Endothelial cell of umbilical vein (primary cell): Measurements from ENCODE around the gene ADAM22. TPM values are rescaled to one million over a fixed set of nuclear protein-coding genes. Genes with fewer than 3 reads are reported as not detected.

Source experiments
- BruUV-seq: library from RNA; stranded (reverse); fragments of 400-500 nt; replicated peaks from 2 replicates; lab custom pipeline; 2021; lab: Mats Ljungman, UMichigan
- CTCF ChIA-PET: fragments of 300-600, 350-600 bp; sonication (Branson Sonifier 250); formaldehyde crosslinking; loops from one replicate; lab custom pipeline; 2021; ENCODE audit warnings: antibody characterized with exemption, inconsistent platforms; lab: Charles Lee
- POLR2A ChIA-PET: fragments of 300-600, 350-600 bp; sonication (Branson Sonifier 250); formaldehyde crosslinking; loops from one replicate; lab custom pipeline; 2021; ENCODE audit warnings: antibody characterized with exemption, inconsistent platforms; lab: Charles Lee
- DNase-seq: peaks from one replicate; pipeline ENCODE4 v3.0.0-alpha.2; 2011; ENCODE audit warnings: low read depth, low spot score
- FAIRE-seq: peaks from 2 replicates; lab custom pipeline; 2011; peaks lifted over from hg19 to GRCh38; lab: Jason Lieb, UNC
- H2AFZ ChIP-seq: 2 replicates; pipeline ENCODE4 v1.6.0; 2012; ENCODE audit warnings: low read depth, low read length, control low read depth, inconsistent platforms
- H3K27ac ChIP-seq: 2 replicates; pipeline ENCODE4 v1.5.1; 2011; ENCODE audit warnings: low read depth, mild to moderate bottlenecking, control low read depth, low read length, moderate library complexity; ENCODE audit not compliant: insufficient read depth
- H3K27me3 ChIP-seq, 2 experiments: 2 replicates each; pipeline versions ENCODE4 v1.6.0 to v1.6.1; 2011; ENCODE audit warnings: low read length in 2 of 2, mixed read lengths in 1 of 2; ENCODE audit not compliant: control insufficient read depth in 2 of 2, insufficient read depth in 2 of 2
- H3K36me3 ChIP-seq, 2 experiments: 2 replicates in 1 of 2; 3 replicates in 1 of 2; pipeline ENCODE4 v1.5.1; 2011; ENCODE audit warnings: low read length in 2 of 2, mild to moderate bottlenecking in 1 of 2, moderate library complexity in 1 of 2; ENCODE audit not compliant: control insufficient read depth in 2 of 2, insufficient read depth in 2 of 2; ENCODE audit errors: extremely low read depth in 1 of 2
- H3K4me1 ChIP-seq: 3 replicates; pipeline ENCODE4 v1.5.1; 2011; ENCODE audit warnings: mild to moderate bottlenecking, low read length; ENCODE audit not compliant: control insufficient read depth, insufficient read depth; ENCODE audit errors: extremely low read depth
- H3K4me2 ChIP-seq: 2 replicates; pipeline ENCODE4 v1.6.1; 2011; ENCODE audit warnings: low read length, control low read depth, mixed read lengths; ENCODE audit not compliant: insufficient read depth
- H3K4me3 ChIP-seq, 3 experiments: fragments of 200-600 bp in 1 of 3; sonication (generic), shearing (Covaris generic) in 1 of 3; replicated peaks in 1 of 3; 2 replicates each; pipeline ENCODE4 v1.5.1; 2011 to 2016; ENCODE audit warnings: control low read depth in 3 of 3, low read length in 3 of 3, mild to moderate bottlenecking in 2 of 3, inconsistent platforms in 1 of 3, low read depth in 1 of 3, moderate library complexity in 1 of 3; ENCODE audit not compliant: insufficient read depth in 1 of 3
- H3K79me2 ChIP-seq: 2 replicates; pipeline ENCODE4 v1.6.0; 2012; ENCODE audit warnings: low read length, inconsistent platforms; ENCODE audit not compliant: control insufficient read depth, insufficient read depth
- H3K9ac ChIP-seq: replicated peaks from 2 replicates; pipeline ENCODE3; 2011; ENCODE audit warnings: low read length, control low read depth; ENCODE audit not compliant: insufficient read depth; ENCODE audit errors: extremely low read depth
- H3K9me1 ChIP-seq: replicated peaks from 3 replicates; pipeline ENCODE4 v1.6.0; 2011; ENCODE audit warnings: mild to moderate bottlenecking, low read length; ENCODE audit not compliant: control insufficient read depth, insufficient read depth; ENCODE audit errors: extremely low read depth
- H3K9me3 ChIP-seq: replicated peaks from 2 replicates; pipeline ENCODE4 v1.5.1; 2012; ENCODE audit warnings: low read length, inconsistent platforms; ENCODE audit not compliant: control insufficient read depth, insufficient read depth
- H4K20me1 ChIP-seq: replicated peaks from 2 replicates; pipeline ENCODE3; 2011; ENCODE audit warnings: mild to moderate bottlenecking, low read length; ENCODE audit not compliant: control insufficient read depth, insufficient read depth; ENCODE audit errors: extremely low read depth
- CTCF ChIP-seq, 2 donors: IDR thresholded peaks; 1 replicate in 1 of 2; 2 replicates in 1 of 2; pipeline ENCODE4 v1.5.1; 2011; ENCODE audit warnings: low read length in 2 of 2, mild to moderate bottlenecking in 2 of 2, moderate library complexity in 2 of 2, control low read depth in 1 of 2, inconsistent platforms in 1 of 2, low read depth in 1 of 2; ENCODE audit not compliant: insufficient read depth in 1 of 2; ENCODE audit errors: extremely low read depth in 1 of 2
- EZH2 ChIP-seq: IDR thresholded peaks from 2 replicates; pipeline ENCODE4 v1.6.1; 2012; ENCODE audit warnings: borderline replicate concordance, low read depth, mild to moderate bottlenecking, moderate library complexity, low read length, inconsistent platforms; ENCODE audit not compliant: severe bottlenecking
- FOS ChIP-seq: IDR thresholded peaks from 2 replicates; pipeline ENCODE4 v1.6.1; 2011; ENCODE audit warnings: mild to moderate bottlenecking, low read length, moderate library complexity, borderline replicate concordance; ENCODE audit not compliant: insufficient read depth
- GATA2 ChIP-seq: IDR thresholded peaks from 2 replicates; pipeline ENCODE4 v1.7.0; 2011; ENCODE audit warnings: low read depth, mild to moderate bottlenecking, moderate library complexity, mixed read lengths, low read length; ENCODE audit not compliant: insufficient read length, insufficient read depth
- JUN ChIP-seq: IDR thresholded peaks from 2 replicates; pipeline ENCODE4 v1.6.1; 2011; ENCODE audit warnings: borderline replicate concordance, low read depth; ENCODE audit not compliant: insufficient read length, insufficient read depth
- MAX ChIP-seq: IDR thresholded peaks from 2 replicates; pipeline ENCODE4 v1.6.1; 2011; ENCODE audit not compliant: insufficient read depth, insufficient read length
- MYC ChIP-seq: IDR thresholded peaks from one replicate; pipeline ENCODE4 v1.6.1; 2011; ENCODE audit warnings: mild to moderate bottlenecking, low read depth, low read length
- POLR2A ChIP-seq: IDR thresholded peaks from 2 replicates; pipeline ENCODE4 v1.6.1; 2012; ENCODE audit warnings: low read depth, mild to moderate bottlenecking, control low read depth, low read length
- POLR2AphosphoS5 ChIP-seq: IDR thresholded peaks from 2 replicates; pipeline ENCODE4 v1.6.1; 2012; ENCODE audit warnings: low read depth, mild to moderate bottlenecking, control low read depth, low read length, moderate library complexity; ENCODE audit not compliant: insufficient read depth
- dilution Hi-C: fragments of 300-500 bp; cut with MboI; formaldehyde crosslinking; loops from one replicate; pipeline ENCODE4 v1.15.0; 2019; ENCODE audit warnings: low sequenced_read_pairs; ENCODE audit not compliant: extremely low pct_ligation_motif_present
- intact Hi-C: fragments of 100-400 bp; cut with micrococcal nuclease; formaldehyde crosslinking; loops from one replicate; pipeline ENCODE4 v1.10.0; 2022
- polyA plus RNA-seq, 4 experiments: library from polyadenylated mRNA; depleted of rRNA in 3 of 4; stranded (reverse) in 3 of 4; unstranded in 1 of 4; fragments of >200 nt; gene quantifications; 2 replicates each; pipeline versions ENCODE4 v1.2.1 to v1.2.3, GENCODE V29; 2011 to 2012; ENCODE audit warnings: missing spikeins in 1 of 4
- total RNA-seq: library from RNA; stranded (reverse); gene quantifications from 2 replicates; pipeline ENCODE4 v1.2.3, GENCODE V29; 2021

Gene ADAM22
- total and polyA plus RNA-seq, 2 donors (not counting 3 experiments of a cell fraction or from before 2014, with no cell fraction given), result 0.33 to 0.53 TPM

- FAIRE-seq, result no peak
- dilution Hi-C loops, result no loop called here
- TF ChIP-seq POLR2AphosphoS5 (no peak), JUN (no peak), EZH2 (no peak), MYC (no peak), POLR2A (no peak), GATA2 (no peak), CTCF (IDR thresholded peaks at IDR 0.05; ENCODE audit: extremely low read depth in 1 of 2, insufficient read depth in 1 of 2, low read depth in 1 of 2, low read length in 2 of 2) (no peak), MAX (no peak), FOS (no peak)
Measured at GRCh38 chr7:88003581-88003980, 69.5 kb downstream of the ADAM22 start.

More at GRCh38 chr7:88003581-88003980, 69.5 kb downstream of the ADAM22 start:
- Histone ChIP-seq H3K27me3 (no peaks in the 10 kb centered on the region), H3K9me3 (no peaks in the 10 kb centered on the region), H3K4me1 (no peaks in the 10 kb centered on the region), H3K4me3 (no peak overlapping the region), H3K36me3 (no peaks in the 10 kb centered on the region), H3K9ac (no peak overlapping the region), H3K4me2 (no peak overlapping the region), H3K9me1 (no peaks in the 10 kb centered on the region), H3K79me2 (no peaks in the 10 kb centered on the region), H2AFZ (no peak overlapping the region), H3K27ac (no peak overlapping the region), H4K20me1 (no peaks in the 10 kb centered on the region)
- BruUV-seq, result no TSS peak
- POLR2A ChIA-PET, result no interaction called here
- CTCF ChIA-PET, result interaction anchor here (1.2 kb wide), 1 partner anchor 9 kb away, joined by 3 read pairs; no protein-coding TSS in a partner anchor
- intact Hi-C loops, result no loop called here
- no peak for DNase-seq
